IPS-15b (cell line): ENCODE results near the gene NCOR1.

ENCODE experiments used
- H3K27me3 ChIP-seq: one replicate; pipeline ENCODE4 v1.6.1; 2013; ENCODE audit warnings: low read length; ENCODE audit not compliant: control insufficient read depth, insufficient read depth
- H3K36me3 ChIP-seq: one replicate; pipeline ENCODE4 v1.6.1; 2013; ENCODE audit warnings: low read length; ENCODE audit not compliant: control insufficient read depth, insufficient read depth
- H3K4me1 ChIP-seq: one replicate; pipeline ENCODE4 v1.6.1; 2013; ENCODE audit warnings: mild to moderate bottlenecking, low read length; ENCODE audit not compliant: control insufficient read depth, insufficient read depth
- H3K4me3 ChIP-seq: one replicate; pipeline ENCODE4 v1.5.1; 2013; ENCODE audit warnings: low read depth, low read length
- H3K9ac ChIP-seq: one replicate; pipeline ENCODE4 v1.6.1; 2013; ENCODE audit warnings: low read depth, mild to moderate bottlenecking, low read length
- H3K9me3 ChIP-seq: one replicate; pipeline ENCODE4 v1.6.1; 2013; ENCODE audit warnings: mild to moderate bottlenecking, low read length; ENCODE audit not compliant: control insufficient read depth, insufficient read depth

Gene NCOR1

GRCh38 chr17:16046966-16047365 lies 168.4 kb downstream of the NCOR1 start:
- H3K9ac ChIP-seq, result no peak overlapping the region
- H3K36me3 ChIP-seq, result peaks cover 10% of the 10 kb centered on the region
- no peaks in the 10 kb centered on the region for H3K9me3 ChIP-seq
- H3K4me3 ChIP-seq, result no peak overlapping the region
- no peaks in the 10 kb centered on the region for H3K27me3 ChIP-seq
- peaks cover 8% of the 10 kb centered on the region for H3K4me1 ChIP-seq

GRCh38 chr17:16044487-16044886 lies 170.8 kb downstream of the NCOR1 start:
- H3K4me1 ChIP-seq, result peaks cover 8% of the 10 kb centered on the region
- H3K4me3 ChIP-seq, result no peak overlapping the region
- H3K36me3 ChIP-seq, result peaks cover 10% of the 10 kb centered on the region

GRCh38 chr17:16040710-16041251 lies 174.6 kb downstream of the NCOR1 start:
- Histone ChIP-seq H3K9me3 (no peaks in the 10 kb centered on the region), H3K36me3 (peaks cover 13% of the 10 kb centered on the region), H3K27me3 (no peaks in the 10 kb centered on the region), H3K4me1 (peaks cover 8% of the 10 kb centered on the region), H3K4me3 (no peak overlapping the region), H3K9ac (no peak overlapping the region)

More at GRCh38 chr17:16044487-16044886, 170.8 kb downstream of the NCOR1 start:
- Histone ChIP-seq H3K9ac (no peak overlapping the region), H3K9me3 (no peaks in the 10 kb centered on the region), H3K27me3 (no peaks in the 10 kb centered on the region)

- H3K9me3 ChIP-seq, result no peaks in the 10 kb centered on the region
- H3K4me3 ChIP-seq, result no peak overlapping the region
- H3K36me3 ChIP-seq, result peaks cover 14% of the 10 kb centered on the region
- no peaks in the 10 kb centered on the region for H3K27me3 ChIP-seq
- no peaks in the 10 kb centered on the region for H3K4me1 ChIP-seq
- no peak overlapping the region for H3K9ac ChIP-seq
Measured at GRCh38 chr17:16037636-16038035, 177.7 kb downstream of the NCOR1 start.

- Histone ChIP-seq H3K4me1 (no peaks in the 10 kb centered on the region), H3K27me3 (no peaks in the 10 kb centered on the region), H3K9me3 (no peaks in the 10 kb centered on the region), H3K4me3 (no peak overlapping the region), H3K36me3 (peaks cover 18% of the 10 kb centered on the region), H3K9ac (no peak overlapping the region)
Measured at GRCh38 chr17:16036261-16036660, 179.1 kb downstream of the NCOR1 start.

- no peaks in the 10 kb centered on the region for H3K9me3 ChIP-seq
Measured at GRCh38 chr17:16033729-16034349, 181.5 kb downstream of the NCOR1 start.

GRCh38 chr17:16027708-16028584 lies 187.4 kb downstream of the NCOR1 start:
- H3K27me3 ChIP-seq, result no peaks in the 10 kb centered on the region
- no peak overlapping the region for H3K9ac ChIP-seq
- peaks cover 25% of the 10 kb centered on the region for H3K36me3 ChIP-seq
- no peaks in the 10 kb centered on the region for H3K9me3 ChIP-seq
- H3K4me3 ChIP-seq, result no peak overlapping the region
- no peaks in the 10 kb centered on the region for H3K4me1 ChIP-seq

More at GRCh38 chr17:16033729-16034349, 181.5 kb downstream of the NCOR1 start:
- H3K4me1 ChIP-seq, result no peaks in the 10 kb centered on the region
- H3K9ac ChIP-seq, result no peak overlapping the region
- H3K36me3 ChIP-seq, result peaks cover 16% of the 10 kb centered on the region
- no peaks in the 10 kb centered on the region for H3K27me3 ChIP-seq
- H3K4me3 ChIP-seq, result no peak overlapping the region

GRCh38 chr17:16026895-16027294 lies 188.4 kb downstream of the NCOR1 start:
- H3K36me3 ChIP-seq, result peaks cover 22% of the 10 kb centered on the region

GRCh38 chr17:16025202-16025601 lies 190.1 kb downstream of the NCOR1 start:
- Histone ChIP-seq H3K9me3 (no peaks in the 10 kb centered on the region), H3K4me1 (no peaks in the 10 kb centered on the region), H3K27me3 (no peaks in the 10 kb centered on the region), H3K4me3 (no peak overlapping the region), H3K36me3 (peaks cover 24% of the 10 kb centered on the region), H3K9ac (no peak overlapping the region)

More at GRCh38 chr17:16026895-16027294, 188.4 kb downstream of the NCOR1 start:
- Histone ChIP-seq H3K27me3 (no peaks in the 10 kb centered on the region), H3K9me3 (no peaks in the 10 kb centered on the region), H3K4me1 (no peaks in the 10 kb centered on the region), H3K9ac (no peak overlapping the region), H3K4me3 (no peak overlapping the region)

GRCh38 chr17:16023881-16024280 lies 191.5 kb downstream of the NCOR1 start:
- Histone ChIP-seq H3K4me3 (no peak overlapping the region), H3K9ac (no peak overlapping the region), H3K4me1 (no peaks in the 10 kb centered on the region), H3K27me3 (no peaks in the 10 kb centered on the region), H3K9me3 (no peaks in the 10 kb centered on the region), H3K36me3 (peaks cover 24% of the 10 kb centered on the region)

GRCh38 chr17:16019347-16019746 lies 196.0 kb downstream of the NCOR1 start:
- H3K4me3 ChIP-seq, result no peak overlapping the region
- no peak overlapping the region for H3K9ac ChIP-seq
- no peaks in the 10 kb centered on the region for H3K9me3 ChIP-seq
- no peaks in the 10 kb centered on the region for H3K27me3 ChIP-seq
- H3K36me3 ChIP-seq, result peaks cover 2% of the 10 kb centered on the region
- H3K4me1 ChIP-seq, result no peaks in the 10 kb centered on the region
